Activated B cell treated with CpG ODN at 0.5 μM for 24 hours (primary cell): ENCODE data around the gene KIF13A. TPM values are rescaled to one million over a fixed set of nuclear protein-coding genes. Genes with fewer than 3 reads are reported as not detected.
"Not testable (repeated sequence)": the region's sequence is repeated elsewhere in the genome, so short reads cannot be mapped to it uniquely, and the experiment has no call there.

Experiments
- ATAC-seq: fragments of 200-7000 bp; cut with Tn5 transposase; one replicate; pipeline ENCODE4 v1.10.0; 2021; ENCODE audit warnings: low read depth, mild to moderate bottlenecking, moderate library complexity
- CTCF ChIA-PET: fragments of 350-600 bp; sonication (Branson Sonifier 250); formaldehyde crosslinking; loops from one replicate; lab custom pipeline; 2021; ENCODE audit warnings: antibody characterized with exemption; lab: Charles Lee
- POLR2A ChIA-PET: fragments of 350-600 bp; sonication (Branson Sonifier 250); formaldehyde crosslinking; loops from one replicate; lab custom pipeline; 2021; ENCODE audit warnings: antibody characterized with exemption; lab: Charles Lee
- DNase-seq: peaks from one replicate; pipeline ENCODE4 v3.0.0; 2022
- H3K27ac Mint-ChIP-seq: one replicate; pipeline ENCODE4 v1.8.0; 2020; ENCODE audit warnings: mixed read lengths
- H3K27me3 Mint-ChIP-seq: one replicate; pipeline ENCODE4 v1.8.0; 2021; ENCODE audit warnings: mixed read lengths
- H3K36me3 Mint-ChIP-seq: one replicate; pipeline ENCODE4 v1.8.0; 2021; ENCODE audit warnings: low read depth, mixed read lengths
- H3K4me1 Mint-ChIP-seq: one replicate; pipeline ENCODE4 v1.8.0; 2021; ENCODE audit warnings: mixed read lengths
- H3K4me3 Mint-ChIP-seq: one replicate; pipeline ENCODE4 v1.8.0; 2020; ENCODE audit warnings: mild to moderate bottlenecking, mixed read lengths
- H3K9me3 Mint-ChIP-seq: one replicate; pipeline ENCODE4 v1.8.0; 2020; ENCODE audit warnings: mixed read lengths
- CTCF ChIP-seq: fragments of 200-600 bp; IDR thresholded peaks from one replicate; pipeline ENCODE4 v1.8.0; 2022; ENCODE audit warnings: antibody characterized with exemption, mild to moderate bottlenecking
- intact Hi-C: fragments of 100-400 bp; cut with micrococcal nuclease; formaldehyde crosslinking; loops from one replicate; pipeline ENCODE4 v1.15.1; 2024
- total RNA-seq: library from RNA; stranded (reverse); gene quantifications from 2 replicates; pipeline ENCODE4 v1.2.3, GENCODE V29; 2022

The KIF13A gene
- total RNA-seq, 1 donor from 2014 or later, result 14.1 TPM

- H3K36me3 Mint-ChIP-seq, result peaks cover 6% of the 10 kb centered on the region
- no peak overlapping the region for H3K27ac Mint-ChIP-seq
- H3K4me3 Mint-ChIP-seq, result no peak overlapping the region
- no peaks in the 10 kb centered on the region for H3K9me3 Mint-ChIP-seq
- no peaks in the 10 kb centered on the region for H3K27me3 Mint-ChIP-seq
- intact Hi-C loops, result loop anchor here (5.0 kb wide), 2 partner anchors 115 to 685 kb away; no protein-coding TSS in a partner anchor
- no peak for TF ChIP-seq CTCF
- H3K4me1 Mint-ChIP-seq, result no peaks in the 10 kb centered on the region
- ATAC-seq (no peak), DNase-seq (no peak)
- CTCF ChIA-PET, result interaction anchor here (2.2 kb wide), 1 partner anchor 13 kb away, joined by 8 read pairs; no protein-coding TSS in a partner anchor
- POLR2A ChIA-PET, result no interaction called here
Observed at GRCh38 chr6:17817763-17818162, 169.7 kb downstream of the KIF13A start.

- DNase-seq, result no peak
- Mint-ChIP-seq H3K4me3 (no peak overlapping the region), H3K36me3 (peaks cover 9% of the 10 kb centered on the region), H3K4me1 (no peaks in the 10 kb centered on the region), H3K27ac (no peak overlapping the region), H3K27me3 (no peaks in the 10 kb centered on the region), H3K9me3 (no peaks in the 10 kb centered on the region)
- POLR2A ChIA-PET, result no interaction called here
- intact Hi-C loops, result loop anchor here (5.0 kb wide), 2 partner anchors 115 to 685 kb away; no protein-coding TSS in a partner anchor
- ATAC-seq, result no peak
- TF ChIP-seq CTCF, result no peak
- CTCF ChIA-PET, result interaction anchor here (1.3 to 2.2 kb wide), 2 partner anchors 12 to 229 kb away, joined by 3 to 8 read pairs; no protein-coding TSS in a partner anchor
Observed at GRCh38 chr6:17816921-17817611, 170.4 kb downstream of the KIF13A start.

DNA sequence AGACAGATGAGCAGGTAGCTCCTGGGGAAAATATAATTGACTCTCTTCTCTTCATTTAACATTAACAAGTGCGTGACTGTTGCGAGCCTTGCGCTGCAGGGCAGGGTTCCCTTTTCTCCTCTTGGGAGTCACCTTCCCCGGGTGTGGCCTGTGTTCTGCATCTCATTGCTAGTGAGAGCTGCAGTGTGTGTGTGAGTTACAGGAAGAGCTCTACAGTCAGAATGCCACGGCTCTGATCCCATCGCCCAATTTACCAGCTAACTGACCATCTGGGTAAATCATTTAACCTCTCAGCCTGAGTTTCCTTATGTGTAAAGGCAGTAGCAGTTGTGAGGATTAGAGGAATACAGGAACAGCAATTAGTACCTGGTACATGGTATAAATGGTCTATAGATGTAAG is 173.9 kb downstream of the KIF13A start:
- intact Hi-C loops, result no loop called here
- no peak overlapping the region for H3K27ac Mint-ChIP-seq
- POLR2A ChIA-PET, result no interaction called here
- no peaks in the 10 kb centered on the region for H3K27me3 Mint-ChIP-seq
- DNase-seq, result no peak
- TF ChIP-seq CTCF, result no peak
- peaks cover 11% of the 10 kb centered on the region for H3K36me3 Mint-ChIP-seq
- H3K9me3 Mint-ChIP-seq, result no peaks in the 10 kb centered on the region
- H3K4me3 Mint-ChIP-seq, result no peak overlapping the region
- ATAC-seq, result no peak
- no peaks in the 10 kb centered on the region for H3K4me1 Mint-ChIP-seq
- CTCF ChIA-PET, result interaction anchor here (1.0 to 2.7 kb wide), 2 partner anchors 9 to 11 kb away, joined by 3 to 12 read pairs; no protein-coding TSS in a partner anchor

GRCh38 chr6:17812311-17812710 is 175.1 kb downstream of the KIF13A start:
- TF ChIP-seq CTCF, result no peak
- no peak overlapping the region for H3K27ac Mint-ChIP-seq
- H3K27me3 Mint-ChIP-seq, result no peaks in the 10 kb centered on the region
- H3K9me3 Mint-ChIP-seq, result peaks cover 7% of the 10 kb centered on the region
- peaks cover 18% of the 10 kb centered on the region for H3K36me3 Mint-ChIP-seq
- CTCF ChIA-PET, result interaction anchor here (2.7 kb wide), 1 partner anchor 8 kb away, joined by 12 read pairs; no protein-coding TSS in a partner anchor
- H3K4me1 Mint-ChIP-seq, result no peaks in the 10 kb centered on the region
- intact Hi-C loops, result no loop called here
- POLR2A ChIA-PET, result no interaction called here
- H3K4me3 Mint-ChIP-seq, result no peak overlapping the region
- no peak for ATAC-seq
- DNase-seq, result no peak

GRCh38 chr6:17808609-17809008 is 178.8 kb downstream of the KIF13A start:
- H3K36me3 Mint-ChIP-seq, result peaks cover 23% of the 10 kb centered on the region
- H3K4me1 Mint-ChIP-seq, result no peaks in the 10 kb centered on the region
- intact Hi-C loops, result loop anchor here (10.0 kb wide), 2 partner anchors 144 to 304 kb away; no protein-coding TSS in a partner anchor
- CTCF ChIA-PET, result no interaction called here
- H3K4me3 Mint-ChIP-seq, result no peak overlapping the region
- no peak for ATAC-seq
- no peaks in the 10 kb centered on the region for H3K27me3 Mint-ChIP-seq
- POLR2A ChIA-PET, result no interaction called here
- DNase-seq, result no peak
- no peak for TF ChIP-seq CTCF
- no peak overlapping the region for H3K27ac Mint-ChIP-seq
- peaks cover 8% of the 10 kb centered on the region for H3K9me3 Mint-ChIP-seq

DNA sequence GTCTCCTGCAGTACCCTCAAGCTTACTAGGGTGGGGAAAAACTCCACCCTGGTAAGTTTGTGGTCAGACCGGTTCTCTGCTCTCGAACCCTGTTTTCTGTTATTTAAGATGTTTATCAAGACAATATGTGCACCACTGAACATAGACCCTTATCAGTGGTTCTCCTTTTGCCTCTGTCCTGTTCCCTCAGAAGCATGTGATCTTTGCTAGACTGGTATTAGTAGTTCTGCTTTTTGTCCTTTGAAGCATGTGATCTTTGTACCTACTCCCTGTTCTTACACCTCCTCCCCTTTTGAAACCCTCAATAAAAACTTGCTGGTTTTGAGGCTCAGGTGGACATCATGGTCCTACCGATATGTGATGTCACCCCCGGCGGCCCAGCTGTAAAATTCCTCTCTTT is 180.0 kb downstream of the KIF13A start:
- DNase-seq, H3K27me3 Mint-ChIP-seq, H3K9me3 Mint-ChIP-seq, H3K4me1 Mint-ChIP-seq, H3K4me3 Mint-ChIP-seq, ATAC-seq, POLR2A ChIA-PET, H3K27ac Mint-ChIP-seq, CTCF ChIA-PET: not testable (repeated sequence)
- intact Hi-C loops, result loop anchor here (10.0 kb wide), 2 partner anchors 143 to 303 kb away; no protein-coding TSS in a partner anchor
- H3K36me3 Mint-ChIP-seq, result peaks cover 17% of the 10 kb centered on the region
